ENCODE data around the gene TBC1D14. TPM values are rescaled to one million over a fixed set of nuclear protein-coding genes. Genes with fewer than 3 reads are reported as not detected.

The TBC1D14 gene
- total RNA-seq, 1 donor from 2014 or later: 43.3 TPM

- TF ChIP-seq CTCF (conservative IDR thresholded peaks at IDR 0.05; ENCODE audit: low read depth, low read length): no peak
- DNase-seq (ENCODE audit: low read depth): no peak
Observed at GRCh38 chr4:6941796-6942195, 32.2 kb downstream of the TBC1D14 start.

GRCh38 chr4:6942238-6942800 lies 32.7 kb downstream of the TBC1D14 start:
- TF ChIP-seq CTCF (conservative IDR thresholded peaks at IDR 0.05; ENCODE audit: low read depth, low read length): no peak
- peak; percentile 81 for DNase-seq (ENCODE audit: low read depth)
- no peak overlapping the region for H3K4me3 ChIP-seq (ENCODE audit: low read depth, low read length)

More at GRCh38 chr4:6941796-6942195, 32.2 kb downstream of the TBC1D14 start:
- no peak overlapping the region for H3K4me3 ChIP-seq (ENCODE audit: low read depth, low read length)

GRCh38 chr4:6943012-6943884 lies 33.6 kb downstream of the TBC1D14 start:
- H3K4me3 ChIP-seq (ENCODE audit: low read depth, low read length): no peak overlapping the region
- TF ChIP-seq CTCF (conservative IDR thresholded peaks at IDR 0.05; ENCODE audit: low read depth, low read length): peak; percentile 25
- no peak for DNase-seq (ENCODE audit: low read depth)

GRCh38 chr4:6943885-6944225 lies 34.2 kb downstream of the TBC1D14 start:
- DNase-seq (ENCODE audit: low read depth): no peak
- TF ChIP-seq CTCF (conservative IDR thresholded peaks at IDR 0.05; ENCODE audit: low read depth, low read length): no peak
- H3K4me3 ChIP-seq (ENCODE audit: low read depth, low read length): no peak overlapping the region

GRCh38 chr4:6944301-6945051 lies 34.9 kb downstream of the TBC1D14 start:
- H3K4me3 ChIP-seq (ENCODE audit: low read depth, low read length): no peak overlapping the region
- no peak for TF ChIP-seq CTCF (conservative IDR thresholded peaks at IDR 0.05; ENCODE audit: low read depth, low read length)
- no peak for DNase-seq (ENCODE audit: low read depth)

GRCh38 chr4:6945052-6945409 lies 35.4 kb downstream of the TBC1D14 start:
- no peak overlapping the region for H3K4me3 ChIP-seq (ENCODE audit: low read depth, low read length)
- no peak for DNase-seq (ENCODE audit: low read depth)
- TF ChIP-seq CTCF (conservative IDR thresholded peaks at IDR 0.05; ENCODE audit: low read depth, low read length): no peak

Data from epithelial cell of proximal tubule (primary cell).